Brain microvascular endothelial cell (primary cell): ENCODE data around the gene DLGAP1.

Experiments
- DNase-seq: peaks from one replicate; pipeline ENCODE4 v3.0.0-alpha.2; 2020
- H3K27ac ChIP-seq: fragments of 250-450 bp; sonication (Bioruptor Pico); 2 replicates; pipeline ENCODE4 v1.5.1; 2020; ENCODE audit warnings: mild to moderate bottlenecking, moderate library complexity
- H3K27me3 ChIP-seq: fragments of 250-450 bp; sonication (Bioruptor Pico); replicated peaks from 2 replicates; pipeline ENCODE4 v1.5.1; 2020; ENCODE audit warnings: mild to moderate bottlenecking
- H3K36me3 ChIP-seq: fragments of 250-450 bp; sonication (Bioruptor Pico); replicated peaks from 2 replicates; pipeline ENCODE4 v1.5.1; 2020; ENCODE audit warnings: mild to moderate bottlenecking
- H3K4me3 ChIP-seq: 2 replicates; pipeline ENCODE4 v1.5.1; 2011; ENCODE audit warnings: low read depth, mild to moderate bottlenecking, control low read depth, low read length, moderate library complexity
- CTCF ChIP-seq: IDR thresholded peaks from 2 replicates; pipeline ENCODE4 v1.5.1; 2011; ENCODE audit warnings: low read depth, mild to moderate bottlenecking, moderate library complexity, low read length, control low read depth, inconsistent platforms; ENCODE audit errors: missing control alignments
- in situ Hi-C: cut with HindIII; loops from 2 replicates; pipeline ENCODE4 v1.10.0; 2017; ENCODE audit warnings: low sequenced_read_pairs, low pct_ligation_motif_present

DLGAP1 gene

DNA sequence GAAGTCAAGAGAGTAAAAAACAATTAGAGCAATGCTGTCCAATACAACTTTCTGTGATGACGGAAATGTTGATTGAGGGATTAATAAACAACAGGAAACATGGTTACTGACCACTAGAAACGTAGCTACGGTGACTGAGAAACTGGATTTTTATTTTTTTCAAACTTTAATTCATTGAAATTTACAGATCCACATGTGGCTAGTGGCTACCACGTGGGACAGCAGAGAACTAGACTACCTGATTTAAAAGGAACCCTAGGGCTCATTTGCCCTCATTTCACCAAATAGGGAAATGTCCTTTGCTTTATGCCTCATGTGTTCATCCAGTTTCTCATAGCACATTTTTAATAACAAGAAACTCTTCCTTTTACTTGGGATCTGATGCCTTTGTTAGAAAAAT, 592.1 kb downstream of the DLGAP1 start:
- Histone ChIP-seq H3K27ac (no peak overlapping the region), H3K36me3 (no peaks in the 10 kb centered on the region), H3K27me3 (no peaks in the 10 kb centered on the region), H3K4me3 (no peak overlapping the region)
- no peak for TF ChIP-seq CTCF
- no peak for DNase-seq
- in situ Hi-C loops = no loop called here

- in situ Hi-C loops = no loop called here
- Histone ChIP-seq H3K36me3 (no peaks in the 10 kb centered on the region), H3K27ac (no peak overlapping the region), H3K27me3 (no peaks in the 10 kb centered on the region), H3K4me3 (no peak overlapping the region)
- DNase-seq = no peak
- no peak for TF ChIP-seq CTCF
Measured at GRCh38 chr18:3861495-3861894, 593.6 kb downstream of the DLGAP1 start.

GRCh38 chr18:3857544-3857943, 597.6 kb downstream of the DLGAP1 start:
- Histone ChIP-seq H3K36me3 (no peaks in the 10 kb centered on the region), H3K27ac (no peak overlapping the region), H3K27me3 (no peaks in the 10 kb centered on the region), H3K4me3 (no peak overlapping the region)
- TF ChIP-seq CTCF = no peak
- in situ Hi-C loops = no loop called here
- peak; percentile 6 for DNase-seq

DNA sequence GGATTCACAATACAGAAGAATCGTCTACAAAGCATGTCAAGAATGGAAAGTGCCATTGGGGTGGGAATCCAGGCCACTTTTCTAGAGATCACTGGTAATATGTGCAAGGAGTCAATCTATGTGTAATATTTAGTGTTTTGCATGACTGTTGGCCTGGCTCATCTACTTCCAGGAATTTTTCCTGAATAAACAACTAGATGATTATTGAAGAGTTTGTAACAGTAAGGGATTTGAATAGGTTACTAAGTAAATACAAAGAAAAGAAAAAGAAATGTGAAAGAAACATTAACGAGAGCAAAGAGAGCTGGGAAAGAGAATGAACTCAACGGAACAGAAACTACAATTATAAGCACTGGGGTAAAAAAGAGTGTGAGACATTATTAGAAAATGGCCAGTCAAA, 599.1 kb downstream of the DLGAP1 start:
- DNase-seq = no peak
- in situ Hi-C loops = no loop called here
- no peak overlapping the region for H3K4me3 ChIP-seq
- no peak overlapping the region for H3K27ac ChIP-seq
- no peaks in the 10 kb centered on the region for H3K27me3 ChIP-seq
- TF ChIP-seq CTCF = no peak
- no peaks in the 10 kb centered on the region for H3K36me3 ChIP-seq

DNA sequence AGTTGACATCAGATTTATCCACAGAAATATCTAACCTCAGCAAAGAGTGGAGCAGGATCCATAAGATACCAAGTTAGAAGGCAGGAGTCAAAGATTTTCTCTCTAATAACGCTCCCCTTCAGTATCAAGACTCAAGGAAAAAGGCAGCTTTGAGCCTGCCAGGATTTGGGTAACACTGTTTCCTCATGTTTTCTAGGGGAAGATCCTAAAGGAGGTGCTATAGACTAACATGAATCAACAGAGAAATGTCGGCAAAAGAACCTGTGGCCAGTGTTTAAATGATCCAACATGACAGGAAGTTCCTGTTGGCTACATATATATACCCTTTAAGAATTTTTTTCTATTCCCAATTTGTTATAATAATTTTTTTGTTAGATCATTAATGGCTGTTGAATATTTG, 602.8 kb downstream of the DLGAP1 start:
- H3K4me3 ChIP-seq = no peak overlapping the region
- no peak for DNase-seq
- H3K27ac ChIP-seq = no peak overlapping the region
- in situ Hi-C loops = no loop called here
- H3K36me3 ChIP-seq = no peaks in the 10 kb centered on the region
- no peaks in the 10 kb centered on the region for H3K27me3 ChIP-seq
- no peak for TF ChIP-seq CTCF

- H3K27ac ChIP-seq = no peak overlapping the region
- no peak for DNase-seq
- no peak overlapping the region for H3K4me3 ChIP-seq
- H3K27me3 ChIP-seq = no peaks in the 10 kb centered on the region
- H3K36me3 ChIP-seq = no peaks in the 10 kb centered on the region
- in situ Hi-C loops = no loop called here
- no peak for TF ChIP-seq CTCF
Measured at GRCh38 chr18:3851159-3851558, 603.9 kb downstream of the DLGAP1 start.
